ENCODE measurements around the gene CEP95.
"Not testable (repeated sequence)": the region's sequence is repeated elsewhere in the genome, so short reads cannot be mapped to it uniquely, and the experiment has no call there.

Gene CEP95

GRCh38 chr17:64491994-64492393 is 14.8 kb upstream of the CEP95 start:
- Histone ChIP-seq H3K79me1 (ENCODE audit: low read length) (no peaks in the 10 kb centered on the region), H4K5ac (ENCODE audit: low read length) (no peak overlapping the region), H3K23ac (ENCODE audit: low read length) (no peak overlapping the region), H3K9ac (ENCODE audit: low read length) (no peak overlapping the region), H3K4me2 (ENCODE audit: low read length) (no peak overlapping the region), H2BK5ac (ENCODE audit: low read length) (no peak overlapping the region), H3K79me2 (ENCODE audit: control insufficient read depth, insufficient read depth, low read length) (peaks cover 10% of the 10 kb centered on the region), H3K18ac (ENCODE audit: low read length) (no peak overlapping the region), H3K27me3 (ENCODE audit: insufficient read depth, low read length, poor library complexity) (no peaks in the 10 kb centered on the region), H3K36me3 (ENCODE audit: control insufficient read depth, insufficient read depth, low read length) (peaks cover 2% of the 10 kb centered on the region), H2BK120ac (ENCODE audit: low read depth, low read length) (no peak overlapping the region), H2AK5ac (ENCODE audit: low read length) (no peak overlapping the region), H3K4me1 (ENCODE audit: control insufficient read depth, low read depth, low read length) (no peaks in the 10 kb centered on the region), H3K56ac (ENCODE audit: low read length) (no peak overlapping the region), H4K8ac (ENCODE audit: low read depth, low read length) (no peak overlapping the region), H2BK15ac (replicated peaks; ENCODE audit: low read depth) (no peak overlapping the region), H3K4me3 (ENCODE audit: low read length) (no peak overlapping the region), H3K4ac (ENCODE audit: low read depth, low read length) (no peak overlapping the region), H3K27ac (ENCODE audit: low read depth, low read length) (no peak overlapping the region)
- DNase-seq = no peak
- WGBS (ENCODE audit: extremely low coverage, insufficient coverage, low lambda C conversion rate) = no CpG with 5 or more reads among the region's 3 CpGs

DNA sequence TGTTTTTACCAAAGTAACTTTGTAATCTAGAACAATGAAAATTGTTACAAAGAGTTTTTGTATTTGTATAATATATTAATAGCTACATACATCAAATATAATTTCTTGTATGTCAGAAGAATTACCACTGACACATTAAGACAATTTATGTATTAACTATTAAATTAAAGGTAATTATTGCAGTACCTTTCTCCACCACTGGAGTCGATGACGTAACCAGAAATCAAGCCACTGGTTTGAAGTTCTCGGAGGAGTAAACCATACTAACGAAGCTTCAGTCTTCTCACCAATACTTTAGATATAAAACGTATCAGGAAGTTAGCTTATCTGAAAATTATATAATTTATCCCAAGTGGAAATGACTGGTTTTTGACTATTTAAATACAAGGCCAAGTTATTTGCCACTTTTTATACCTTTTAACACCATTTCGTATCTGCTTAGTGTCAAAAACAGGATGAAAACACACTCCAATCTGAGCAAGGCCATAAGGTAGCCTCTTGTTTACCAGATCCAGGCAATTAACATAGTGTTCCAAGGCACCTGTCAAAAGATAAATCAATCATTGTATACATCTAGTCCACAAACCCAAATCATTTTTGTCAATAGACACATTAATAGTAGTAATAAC is 14.2 kb upstream of the CEP95 start:
- no peak overlapping the region for H2BK15ac ChIP-seq (replicated peaks; ENCODE audit: low read depth)

DNA sequence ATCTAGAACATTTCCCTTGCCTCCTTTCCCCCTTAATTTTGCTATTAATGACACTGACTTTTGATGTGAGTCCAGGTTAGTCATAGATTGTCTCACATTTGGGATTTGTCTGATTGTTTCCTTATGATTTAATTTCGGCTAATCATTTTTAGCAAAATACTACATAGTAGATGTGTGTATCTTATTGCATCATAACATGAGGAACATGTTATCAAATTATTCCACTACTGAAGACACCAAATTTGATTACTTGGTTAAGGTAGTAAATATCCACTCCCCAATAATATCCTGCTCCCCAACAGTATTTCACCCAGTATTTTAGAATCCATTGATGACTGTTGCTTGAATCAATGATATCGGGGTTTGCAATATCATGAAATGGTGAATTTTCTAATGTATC is 12.7 kb upstream of the CEP95 start:
- no peak overlapping the region for H3K9ac ChIP-seq (ENCODE audit: low read length)
- no peaks in the 10 kb centered on the region for H3K4me1 ChIP-seq (ENCODE audit: control insufficient read depth, low read depth, low read length)
- no peak overlapping the region for H4K8ac ChIP-seq (ENCODE audit: low read depth, low read length)
- H3K56ac ChIP-seq (ENCODE audit: low read length) = no peak overlapping the region
- no peak overlapping the region for H3K4ac ChIP-seq (ENCODE audit: low read depth, low read length)
- H3K27me3 ChIP-seq (ENCODE audit: insufficient read depth, low read length, poor library complexity) = no peaks in the 10 kb centered on the region
- H3K18ac ChIP-seq (ENCODE audit: low read length) = no peak overlapping the region
- H3K79me1 ChIP-seq (ENCODE audit: low read length) = no peaks in the 10 kb centered on the region
- no peak overlapping the region for H3K23ac ChIP-seq (ENCODE audit: low read length)
- H2BK15ac ChIP-seq (replicated peaks; ENCODE audit: low read depth) = no peak overlapping the region
- no CpG with 5 or more reads among the region's 2 CpGs for WGBS (ENCODE audit: extremely low coverage, insufficient coverage, low lambda C conversion rate)
- no peak overlapping the region for H3K4me2 ChIP-seq (ENCODE audit: low read length)
- no peak overlapping the region for H4K5ac ChIP-seq (ENCODE audit: low read length)
- H2BK120ac ChIP-seq (ENCODE audit: low read depth, low read length) = no peak overlapping the region
- no peak overlapping the region for H2BK5ac ChIP-seq (ENCODE audit: low read length)
- H3K79me2 ChIP-seq (ENCODE audit: control insufficient read depth, insufficient read depth, low read length) = peaks cover 10% of the 10 kb centered on the region
- H3K4me3 ChIP-seq (ENCODE audit: low read length) = no peak overlapping the region
- H3K27ac ChIP-seq (ENCODE audit: low read depth, low read length) = no peak overlapping the region
- peaks cover 2% of the 10 kb centered on the region for H3K36me3 ChIP-seq (ENCODE audit: control insufficient read depth, insufficient read depth, low read length)
- no peak for DNase-seq
- H2AK5ac ChIP-seq (ENCODE audit: low read length) = no peak overlapping the region

More for the DNA sequence above, 14.2 kb upstream of the CEP95 start:
- Histone ChIP-seq H3K27me3 (ENCODE audit: insufficient read depth, low read length, poor library complexity) (no peaks in the 10 kb centered on the region), H3K4me1 (ENCODE audit: control insufficient read depth, low read depth, low read length) (no peaks in the 10 kb centered on the region), H3K79me2 (ENCODE audit: control insufficient read depth, insufficient read depth, low read length) (peaks cover 10% of the 10 kb centered on the region), H3K4me3 (ENCODE audit: low read length) (no peak overlapping the region), H2BK5ac (ENCODE audit: low read length) (no peak overlapping the region), H3K23ac (ENCODE audit: low read length) (no peak overlapping the region), H4K8ac (ENCODE audit: low read depth, low read length) (no peak overlapping the region), H3K79me1 (ENCODE audit: low read length) (no peaks in the 10 kb centered on the region), H4K5ac (ENCODE audit: low read length) (no peak overlapping the region), H3K36me3 (ENCODE audit: control insufficient read depth, insufficient read depth, low read length) (peaks cover 2% of the 10 kb centered on the region), H3K56ac (ENCODE audit: low read length) (no peak overlapping the region), H3K27ac (ENCODE audit: low read depth, low read length) (no peak overlapping the region), H3K4me2 (ENCODE audit: low read length) (no peak overlapping the region), H3K18ac (ENCODE audit: low read length) (no peak overlapping the region), H3K4ac (ENCODE audit: low read depth, low read length) (no peak overlapping the region), H2AK5ac (ENCODE audit: low read length) (no peak overlapping the region), H3K9ac (ENCODE audit: low read length) (no peak overlapping the region), H2BK120ac (ENCODE audit: low read depth, low read length) (no peak overlapping the region)
- no peak for DNase-seq
- WGBS (ENCODE audit: extremely low coverage, insufficient coverage, low lambda C conversion rate) = no CpG with 5 or more reads among the region's 6 CpGs

- not testable (repeated sequence) for H2BK120ac ChIP-seq (ENCODE audit: low read depth, low read length); H4K8ac ChIP-seq (ENCODE audit: low read depth, low read length); H3K9ac ChIP-seq (ENCODE audit: low read length); H3K36me3 ChIP-seq (ENCODE audit: control insufficient read depth, insufficient read depth, low read length); H3K79me1 ChIP-seq (ENCODE audit: low read length); H2BK5ac ChIP-seq (ENCODE audit: low read length); H3K27me3 ChIP-seq (ENCODE audit: insufficient read depth, low read length, poor library complexity); H4K5ac ChIP-seq (ENCODE audit: low read length); H3K27ac ChIP-seq (ENCODE audit: low read depth, low read length); H3K23ac ChIP-seq (ENCODE audit: low read length); H3K18ac ChIP-seq (ENCODE audit: low read length); H3K56ac ChIP-seq (ENCODE audit: low read length); H3K4ac ChIP-seq (ENCODE audit: low read depth, low read length); H3K4me1 ChIP-seq (ENCODE audit: control insufficient read depth, low read depth, low read length); DNase-seq; H2BK15ac ChIP-seq (replicated peaks; ENCODE audit: low read depth); H3K4me2 ChIP-seq (ENCODE audit: low read length); H3K4me3 ChIP-seq (ENCODE audit: low read length); H2AK5ac ChIP-seq (ENCODE audit: low read length)
- WGBS (ENCODE audit: extremely low coverage, insufficient coverage, low lambda C conversion rate) = 100% methylated on average over 1 of the region's 5 CpGs
- peaks cover 12% of the 10 kb centered on the region for H3K79me2 ChIP-seq (ENCODE audit: control insufficient read depth, insufficient read depth, low read length)
These were observed 11.5 kb upstream of the CEP95 start for GRCh38 chr17:64495300-64495699.

DNA sequence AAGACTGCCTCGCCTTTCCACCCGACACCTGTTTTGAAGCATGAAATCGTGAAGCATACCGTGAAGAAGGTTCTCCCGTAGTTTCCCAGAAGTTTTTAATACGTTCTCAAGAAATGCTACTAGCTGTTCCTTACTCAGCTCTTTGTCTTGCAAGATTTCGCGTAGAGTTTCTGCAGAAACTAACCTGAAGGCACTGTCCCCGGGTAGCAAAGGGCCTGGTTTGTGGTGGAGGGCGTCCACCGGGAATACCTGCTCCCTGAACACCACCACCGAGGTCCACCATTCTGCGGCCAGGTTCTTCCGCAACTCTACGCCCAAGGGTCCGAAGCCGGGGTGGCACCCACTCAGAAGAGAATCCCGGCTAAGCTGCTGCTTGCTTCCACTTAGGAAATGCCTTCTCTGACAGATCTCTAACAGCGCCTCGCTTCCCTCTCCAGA is 10.4 kb upstream of the CEP95 start:
- Histone ChIP-seq H3K4ac (ENCODE audit: low read depth, low read length) (no peak overlapping the region), H4K8ac (ENCODE audit: low read depth, low read length) (no peak overlapping the region), H2BK120ac (ENCODE audit: low read depth, low read length) (no peak overlapping the region), H3K79me1 (ENCODE audit: low read length) (peaks cover 6% of the 10 kb centered on the region), H2AK5ac (ENCODE audit: low read length) (no peak overlapping the region), H3K18ac (ENCODE audit: low read length) (no peak overlapping the region), H3K9ac (ENCODE audit: low read length) (peak overlapping the region; percentile 88), H2BK5ac (ENCODE audit: low read length) (no peak overlapping the region), H3K4me1 (ENCODE audit: control insufficient read depth, low read depth, low read length) (no peaks in the 10 kb centered on the region), H3K79me2 (ENCODE audit: control insufficient read depth, insufficient read depth, low read length) (peaks cover 19% of the 10 kb centered on the region), H3K4me3 (ENCODE audit: low read length) (peak overlapping the region; percentile 89), H2BK15ac (replicated peaks; ENCODE audit: low read depth) (no peak overlapping the region), H3K56ac (ENCODE audit: low read length) (peak overlapping the region; percentile 95), H3K27ac (ENCODE audit: low read depth, low read length) (peak overlapping the region; percentile 74), H3K27me3 (ENCODE audit: insufficient read depth, low read length, poor library complexity) (no peaks in the 10 kb centered on the region), H4K5ac (ENCODE audit: low read length) (no peak overlapping the region), H3K36me3 (ENCODE audit: control insufficient read depth, insufficient read depth, low read length) (peaks cover 13% of the 10 kb centered on the region), H3K23ac (ENCODE audit: low read length) (no peak overlapping the region), H3K4me2 (ENCODE audit: low read length) (peak overlapping the region; percentile 60)
- WGBS (ENCODE audit: extremely low coverage, insufficient coverage, low lambda C conversion rate) = no CpG with 5 or more reads among the region's 20 CpGs
- DNase-seq = no peak

All from mesendoderm (in vitro differentiated cells).